ENCODE data around the gene DISC1.

DNA sequence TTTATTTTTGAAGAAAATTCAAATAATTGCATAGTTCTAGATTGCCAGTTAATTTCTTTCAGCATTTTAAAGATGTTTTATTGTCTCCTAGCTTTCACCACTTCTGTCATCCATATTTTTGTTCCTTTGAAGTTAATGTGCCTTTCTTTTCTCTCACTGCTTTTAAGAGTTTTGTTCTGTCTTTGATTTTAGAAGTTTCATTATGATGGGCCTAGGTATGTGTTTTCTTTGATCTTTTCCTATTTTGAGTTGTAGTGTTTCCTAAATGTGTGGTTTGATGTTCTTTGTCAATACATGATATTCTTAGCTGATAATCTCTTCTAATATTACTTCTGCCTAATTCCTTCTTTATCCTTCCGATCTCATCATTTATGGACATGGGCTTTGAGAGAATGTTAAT lies 378.7 kb downstream of the DISC1 start:
- no peak for TF ChIP-seq CTCF (IDR thresholded peaks at IDR 0.05; ENCODE audit: low read depth, low read length)
- no peak for TF ChIP-seq MYC (IDR thresholded peaks at IDR 0.05; ENCODE audit: low read depth, low read length)
- TF ChIP-seq POLR2A (IDR thresholded peaks at IDR 0.05; ENCODE audit: extremely low read depth, insufficient read length): no peak
- no peak for TF ChIP-seq MAX (IDR thresholded peaks at IDR 0.05; ENCODE audit: low read depth, low read length)

All from NB4 (cell line).